ENCODE results near the gene SPIB. TPM values are rescaled to one million over a fixed set of nuclear protein-coding genes. Genes with fewer than 3 reads are reported as not detected.

Gene SPIB
- total and polyA plus RNA-seq, 2 of the 4 experiments (the other 2 are of a cell fraction) = not detected

- H4K8ac ChIP-seq (ENCODE audit: low read depth in 2 of 2, low read length in 2 of 2) = peak within 1 kb of the TSS; percentile 85 to 88
- ChIA-PET CTCF (no interaction called here), POLR2A (ENCODE audit: unreplicated experiment) (no interaction called here)
- dilution Hi-C loops (cut with HindIII; ENCODE audit: low sequenced_read_pairs, unreplicated experiment) (no loop called here), in situ Hi-C loops (cut with MboI; ENCODE audit: low sequenced_read_pairs) (no loop called here), intact Hi-C loops (cut with micrococcal nuclease) (loop anchor here (2.0 to 5.0 kb wide), 2 partner anchors 34 to 109 kb away; partner anchors contain the start of genes JOSD2 and NAPSA)
- H3K4me2 ChIP-seq (ENCODE audit: low read depth, low read length) = peak within 1 kb of the TSS; percentile 74
- H2BK15ac ChIP-seq (ENCODE audit: low read depth, low read length) = no peak within 1 kb of the TSS
- TF ChIP-seq ELK1 (IDR thresholded peaks at IDR 0.05; ENCODE audit: borderline replicate concordance, low read depth, low read length) (no peak), RAD21 (IDR thresholded peaks at IDR 0.05; ENCODE audit: low read length) (no peak), USF2 (IDR thresholded peaks at IDR 0.05; ENCODE audit: low read depth, low read length) (peak; percentile 51), NFE2L2 (IDR thresholded peaks at IDR 0.05; ENCODE audit: low read depth, low read length) (no peak; the same call in 1 of the 2 replicates), MAZ (IDR thresholded peaks at IDR 0.05; ENCODE audit: borderline replicate concordance, low read depth, low read length) (peak; percentile 79; the same call in 1 of the 2 replicates), FOS (IDR thresholded peaks at IDR 0.05; ENCODE audit: low read depth, low read length) (0 out of 2 replicates have a peak, but pooled peaks have one; percentile 24), RFX5 (IDR thresholded peaks at IDR 0.05; ENCODE audit: low read depth, low read length) (0 out of 2 replicates have a peak, but pooled peaks have one; percentile 0), POLR2A (IDR thresholded peaks at IDR 0.05; ENCODE audit: low read depth, low read length) (peak; percentile 80), MAFK (IDR thresholded peaks at IDR 0.05; ENCODE audit: low read depth, low read length) (0 out of 2 replicates have a peak, but pooled peaks have one; percentile 30)
- peak within 1 kb of the TSS; percentile 24 for H3K23ac ChIP-seq (ENCODE audit: low read depth, low read length)
- peak; percentile 94 for ATAC-seq (ENCODE audit: low read depth)
- peak; percentile 94 for DNase-seq
- H4K5ac ChIP-seq (ENCODE audit: low read depth, low read length) = peak within 1 kb of the TSS; percentile 62
- 0 out of 2 replicates have a peak, but pooled peaks cover 2% of the 10 kb centered on the region for H3K4me1 ChIP-seq (ENCODE audit: control insufficient read depth, insufficient read depth, low read length)
- no TSS peak for BruUV-seq (replicated peaks)
- H4K20me1 ChIP-seq (ENCODE audit: insufficient read depth, low read length) = peaks cover 12% of the 10 kb centered on the region
- H2BK20ac ChIP-seq (ENCODE audit: low read depth, low read length) = no peak within 1 kb of the TSS
- H3K27ac ChIP-seq (ENCODE audit: insufficient read depth, low read length) = peak within 1 kb of the TSS; percentile 60; the same call in 1 of the 2 replicates
- peak within 1 kb of the TSS; percentile 65; the same call in 1 of the 2 replicates for H4K91ac ChIP-seq (ENCODE audit: insufficient read depth, low read depth, low read length)
- H2AFZ ChIP-seq (replicated peaks; ENCODE audit: low read length, poor library complexity) = peak within 1 kb of the TSS; percentile 100
- peak within 1 kb of the TSS; percentile 70 for H3K4ac ChIP-seq (ENCODE audit: low read depth, low read length)
- H3K14ac ChIP-seq (replicated peaks; ENCODE audit: low read depth, low read length) = peak within 1 kb of the TSS; percentile 61; the same call in 1 of the 2 replicates
- H3K9me3 ChIP-seq (ENCODE audit: control insufficient read depth, insufficient read depth, low read length) = no peaks in the 10 kb centered on the region
- H2BK5ac ChIP-seq (ENCODE audit: low read depth, low read length, poor library complexity, severe bottlenecking) = no peak within 1 kb of the TSS
- H2BK120ac ChIP-seq (ENCODE audit: low read depth, low read length) = no peak within 1 kb of the TSS
- 1% methylated on average over 27 of the region's 58 CpGs; no CpG with 5 or more reads in 1 of the 2 experiments for WGBS, 2 experiments (ENCODE audit: extremely low coverage in 2 of 2, insufficient read length in 1 of 2)
- H3K79me1 ChIP-seq (ENCODE audit: low read depth in 1 of 2, low read length in 2 of 2) = peaks cover 16 to 27% of the 10 kb centered on the region in 2 experiments
- H2AK9ac ChIP-seq (replicated peaks; ENCODE audit: low read depth, low read length, poor library complexity) = peak within 1 kb of the TSS; percentile 97
- peaks cover 18% of the 10 kb centered on the region; the same call in 1 of the 2 replicates for H3K36me3 ChIP-seq (ENCODE audit: control insufficient read depth, insufficient read depth, low read length)
- no peak within 1 kb of the TSS for H2AK5ac ChIP-seq (ENCODE audit: low read depth, low read length)
- peak within 1 kb of the TSS; percentile 87 for H3K4me3 ChIP-seq (ENCODE audit: insufficient read depth, low read depth, low read length)
- H3K27me3 ChIP-seq (ENCODE audit: control insufficient read depth, insufficient read depth, low read length) = no peaks in the 10 kb centered on the region
- H3K9ac ChIP-seq (ENCODE audit: low read depth, low read length) = peak within 1 kb of the TSS; percentile 72
- peak within 1 kb of the TSS; percentile 5; the same call in 1 of the 2 replicates for H3K18ac ChIP-seq (ENCODE audit: low read depth, low read length)
- H3K9me1 ChIP-seq (ENCODE audit: insufficient read depth, low read length) = peaks cover 5% of the 10 kb centered on the region; the same call in 1 of the 2 replicates
- no peak within 1 kb of the TSS; the same call in 1 of the 2 replicates for H3K56ac ChIP-seq (ENCODE audit: extremely low read depth, insufficient read depth, low read length)
Observed at GRCh38 chr19:50476224-50476906, 57.6 kb downstream of the SPIB start, which contains the start of the genes EMC10 and GARIN5A. Gene EMC10, plus strand, starts transcription at chr19:50476507. Its CDS starts 38 bp downstream, at chr19:50476545. Gene GARIN5A, minus strand, starts transcription at chr19:50476848. Its CDS starts 460 bp downstream, at chr19:50476388.
